Activated naive CD8-positive, alpha-beta T cell treated with anti-CD3 and anti-CD28 coated beads, Interleukin-2, amount 10 ng/mL, durations not matched to agents 7 days and 5 days (primary cell): Measurements from ENCODE around the gene UQCRC2. TPM values are rescaled to one million over a fixed set of nuclear protein-coding genes. Genes with fewer than 3 reads are reported as not detected.
A peak's percentile ranks its signal among the peaks of the same experiment; 100 is the strongest.
"Not testable (repeated sequence)": the region's sequence is repeated elsewhere in the genome, so short reads cannot be mapped to it uniquely, and the experiment has no call there.

Source experiments
- ATAC-seq: fragments of 150-1000 bp; cut with Tn5 transposase; one replicate; pipeline ENCODE4 v1.10.0; 2021; ENCODE audit warnings: low read depth, moderate library complexity
- POLR2A ChIA-PET: fragments of 350-600 bp; sonication (Branson Sonifier 250); formaldehyde crosslinking; loops from one replicate; lab custom pipeline; 2021; ENCODE audit warnings: antibody characterized with exemption; lab: Charles Lee
- DNase-seq: peaks from one replicate; pipeline ENCODE4 v3.0.0; 2021
- H3K27ac Mint-ChIP-seq: one replicate; pipeline ENCODE4 v1.8.0; 2022; ENCODE audit warnings: mild to moderate bottlenecking, mixed read lengths
- H3K27me3 Mint-ChIP-seq: one replicate; pipeline ENCODE4 v1.8.0; 2022; ENCODE audit warnings: mild to moderate bottlenecking, moderate library complexity, mixed read lengths
- H3K36me3 Mint-ChIP-seq: one replicate; pipeline ENCODE4 v1.8.0; 2021; ENCODE audit warnings: mild to moderate bottlenecking, mixed read lengths
- H3K4me1 Mint-ChIP-seq: one replicate; pipeline ENCODE4 v1.8.0; 2021; ENCODE audit warnings: mixed read lengths
- H3K4me3 Mint-ChIP-seq: one replicate; pipeline ENCODE4 v1.8.0; 2022; ENCODE audit warnings: mild to moderate bottlenecking, moderate library complexity, mixed read lengths
- H3K9me3 Mint-ChIP-seq: one replicate; pipeline ENCODE4 v1.8.0; 2021; ENCODE audit warnings: mixed read lengths
- total RNA-seq, 2 experiments: library from RNA; stranded (reverse); gene quantifications; one replicate each; pipeline ENCODE4 v1.2.3, GENCODE V29; 2021

The UQCRC2 gene
- total RNA-seq, 2 experiments from 2014 or later, result 216 to 221 TPM

DNA sequence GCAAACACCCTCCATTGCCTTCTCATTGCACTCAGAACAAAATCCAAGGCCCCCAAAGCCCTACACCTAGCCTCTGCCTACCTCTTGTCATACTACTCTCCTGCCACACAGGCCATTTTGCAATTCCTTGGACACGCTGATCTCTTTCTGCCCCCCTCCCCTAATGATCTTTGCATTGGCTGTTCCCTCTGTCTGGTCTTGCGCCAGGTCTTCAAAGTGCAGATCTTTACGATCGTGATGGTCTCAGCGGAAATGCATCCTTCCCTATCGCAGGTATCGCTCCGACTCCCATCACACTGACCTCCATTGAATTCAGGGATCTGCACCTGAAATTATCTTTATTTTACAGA lies 54.0 kb downstream of the UQCRC2 start:
- Mint-ChIP-seq H3K27ac (peak overlapping the region; percentile 88), H3K4me1 (peaks cover 21% of the 10 kb centered on the region), H3K36me3 (peaks cover 2% of the 10 kb centered on the region), H3K4me3 (peak overlapping the region; percentile 85), H3K9me3 (no peaks in the 10 kb centered on the region), H3K27me3 (no peaks in the 10 kb centered on the region)
- no peak for DNase-seq
- no peak for ATAC-seq
- POLR2A ChIA-PET, result interaction anchor here (0.7 to 1.6 kb wide), 6 partner anchors 9 to 185 kb away, joined by 3 to 7 read pairs (median 5); partner anchors contain the start of gene UQCRC2

DNA sequence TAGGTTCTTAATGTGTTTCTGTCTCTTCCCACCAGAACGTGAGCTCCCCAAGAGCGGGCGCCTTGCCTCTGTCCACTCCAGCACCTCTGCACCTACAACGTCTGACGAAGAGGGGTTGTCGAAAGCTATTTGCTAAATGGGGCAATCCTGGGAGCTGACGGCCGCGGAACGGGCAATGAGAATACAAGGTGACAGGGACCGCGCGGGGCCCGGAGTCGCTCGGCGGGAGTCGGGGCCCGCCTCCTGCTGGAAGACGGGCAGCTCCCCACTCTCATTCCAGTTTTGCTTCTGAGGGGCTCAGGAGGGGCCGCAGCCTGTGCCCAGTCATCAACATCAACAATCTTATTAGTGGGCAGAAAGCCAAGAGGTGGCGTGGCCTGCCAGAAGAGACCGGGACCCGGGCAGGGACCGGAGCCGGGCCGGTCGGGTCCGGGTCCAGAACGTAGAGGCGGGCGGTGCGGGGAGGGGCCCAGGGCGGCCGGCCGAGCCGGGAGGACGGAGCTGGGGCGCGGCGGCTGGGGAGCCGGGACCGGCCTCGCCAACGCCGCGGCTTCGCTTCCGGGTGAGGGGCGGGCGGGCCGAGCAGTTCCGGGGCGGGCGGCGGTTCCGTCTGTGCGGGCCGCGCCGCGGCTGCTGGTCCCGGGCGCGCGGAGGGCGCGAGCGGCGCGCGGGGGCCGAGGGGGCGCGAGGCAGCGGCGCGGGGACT lies 54.5 kb downstream of the UQCRC2 start, which contains the start of gene MOSMO:
Gene MOSMO (plus strand): TSS at position 603 of the 706 bp plus-strand sequence. CDS start 191 bp downstream, outside the sequence.
- DNase-seq (peak; percentile 80), ATAC-seq (peak; percentile 92)
- Mint-ChIP-seq H3K27me3 (no peaks in the 10 kb centered on the region), H3K4me3 (peak within 1 kb of the TSS; percentile 88), H3K4me1 (peaks cover 21% of the 10 kb centered on the region), H3K27ac (peak within 1 kb of the TSS; percentile 88), H3K36me3 (peaks cover 2% of the 10 kb centered on the region), H3K9me3 (no peaks in the 10 kb centered on the region)
- POLR2A ChIA-PET, result interaction anchor here (0.7 to 1.6 kb wide), 6 partner anchors 9 to 184 kb away, joined by 3 to 7 read pairs (median 5); partner anchors contain the start of gene UQCRC2

DNA sequence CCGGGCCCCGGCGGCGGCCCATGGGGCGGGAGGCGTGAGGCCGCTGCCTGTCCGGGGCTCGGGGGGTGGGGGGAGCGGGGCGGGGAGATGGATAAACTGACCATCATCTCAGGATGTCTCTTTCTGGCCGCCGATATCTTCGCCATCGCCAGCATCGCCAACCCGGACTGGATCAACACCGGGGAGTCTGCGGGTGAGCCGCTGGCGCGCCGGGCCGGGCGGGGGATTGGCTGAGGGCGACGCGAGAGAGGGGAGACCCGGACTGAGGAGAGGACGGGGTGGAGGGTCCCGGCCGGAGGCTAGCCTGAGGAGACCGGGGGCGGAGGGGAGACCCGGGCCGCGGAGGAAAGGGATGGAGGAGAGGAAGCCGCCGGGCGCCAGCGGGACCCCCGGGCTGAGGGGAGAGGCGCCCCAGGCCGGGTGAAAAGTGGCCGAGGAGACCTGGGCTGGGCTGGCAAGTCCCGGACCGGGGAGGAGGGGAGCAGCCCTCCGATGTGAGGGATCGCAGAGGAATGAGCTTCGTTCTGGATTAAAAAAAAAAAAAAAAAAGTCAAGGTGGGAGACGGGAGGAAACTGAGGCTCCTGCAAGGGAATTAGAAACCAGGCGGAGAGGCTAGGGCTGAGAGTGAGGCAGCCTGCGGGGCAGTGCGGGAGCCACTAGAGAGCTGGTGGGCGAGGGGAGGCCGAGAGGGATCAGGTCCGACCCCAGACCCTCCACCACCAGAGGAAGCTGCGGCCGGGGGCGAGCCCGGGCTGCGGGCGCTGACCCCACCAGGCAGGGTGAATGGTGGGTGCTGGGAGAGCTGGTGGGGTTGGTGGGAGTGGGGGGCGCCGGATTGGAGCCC lies 55.3 kb downstream of the UQCRC2 start:
- H3K4me3 Mint-ChIP-seq, result peak overlapping the region; percentile 88
- no peaks in the 10 kb centered on the region for H3K27me3 Mint-ChIP-seq
- POLR2A ChIA-PET, result interaction anchor here (0.7 to 1.6 kb wide), 5 partner anchors 10 to 182 kb away, joined by 3 to 7 read pairs (median 5); no protein-coding TSS in a partner anchor
- peak; percentile 37 for ATAC-seq
- peak overlapping the region; percentile 73 for H3K27ac Mint-ChIP-seq
- H3K9me3 Mint-ChIP-seq, result no peaks in the 10 kb centered on the region
- peaks cover 21% of the 10 kb centered on the region for H3K4me1 Mint-ChIP-seq
- peaks cover 2% of the 10 kb centered on the region for H3K36me3 Mint-ChIP-seq
- DNase-seq, result peak; percentile 59

DNA sequence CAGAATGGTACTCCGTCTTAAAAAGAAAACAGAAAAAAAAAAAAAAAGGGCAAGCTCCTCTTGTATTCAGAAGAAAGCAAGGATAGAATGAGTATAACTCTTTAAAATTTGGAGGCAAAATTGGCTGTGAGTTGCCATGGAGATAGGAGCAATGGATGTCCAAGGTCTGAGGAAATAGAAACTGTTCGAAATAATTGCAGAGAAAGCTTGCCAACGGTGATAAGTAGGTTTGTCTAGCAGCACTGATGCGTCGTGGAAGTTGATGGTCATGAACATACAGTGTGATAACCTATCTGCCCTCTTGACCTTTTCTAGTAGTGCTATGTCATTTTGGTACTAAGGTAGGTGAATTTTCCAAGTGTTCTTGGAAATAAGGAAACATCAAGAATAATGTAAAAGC lies 57.7 kb downstream of the UQCRC2 start:
- DNase-seq (no peak), ATAC-seq (no peak)
- POLR2A ChIA-PET, result interaction anchor here (0.6 to 0.7 kb wide), 2 partner anchors 20 to 154 kb away, joined by 3 to 4 read pairs; no protein-coding TSS in a partner anchor
- peaks cover 28% of the 10 kb centered on the region for H3K4me1 Mint-ChIP-seq
- H3K9me3 Mint-ChIP-seq, result no peaks in the 10 kb centered on the region
- H3K36me3 Mint-ChIP-seq, result peaks cover 2% of the 10 kb centered on the region
- no peaks in the 10 kb centered on the region for H3K27me3 Mint-ChIP-seq
- H3K27ac Mint-ChIP-seq, result no peak overlapping the region
- no peak overlapping the region for H3K4me3 Mint-ChIP-seq

DNA sequence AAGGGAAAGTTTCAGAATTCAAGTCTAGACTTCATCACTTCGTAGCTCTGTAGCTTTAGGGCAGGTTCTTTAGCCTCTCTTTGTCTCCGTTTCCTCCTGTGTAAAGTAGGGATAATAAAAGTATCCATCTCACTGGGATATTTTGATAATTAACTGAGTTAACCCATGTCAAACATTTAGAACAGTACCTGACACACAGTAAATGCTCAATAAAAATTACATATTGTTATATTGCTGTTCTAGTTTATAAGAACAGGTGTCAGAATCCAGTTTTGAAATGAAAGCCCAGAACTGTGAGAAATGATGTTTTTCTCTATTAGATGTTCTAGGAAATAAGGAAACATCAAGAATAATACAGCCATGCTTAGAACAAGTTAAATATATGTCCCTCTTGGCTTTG lies 59.1 kb downstream of the UQCRC2 start:
- Mint-ChIP-seq H3K9me3 (no peaks in the 10 kb centered on the region), H3K36me3 (no peaks in the 10 kb centered on the region), H3K4me3 (no peak overlapping the region), H3K4me1 (peaks cover 24% of the 10 kb centered on the region), H3K27ac (no peak overlapping the region), H3K27me3 (no peaks in the 10 kb centered on the region)
- ATAC-seq (no peak), DNase-seq (no peak)
- POLR2A ChIA-PET, result no interaction called here

DNA sequence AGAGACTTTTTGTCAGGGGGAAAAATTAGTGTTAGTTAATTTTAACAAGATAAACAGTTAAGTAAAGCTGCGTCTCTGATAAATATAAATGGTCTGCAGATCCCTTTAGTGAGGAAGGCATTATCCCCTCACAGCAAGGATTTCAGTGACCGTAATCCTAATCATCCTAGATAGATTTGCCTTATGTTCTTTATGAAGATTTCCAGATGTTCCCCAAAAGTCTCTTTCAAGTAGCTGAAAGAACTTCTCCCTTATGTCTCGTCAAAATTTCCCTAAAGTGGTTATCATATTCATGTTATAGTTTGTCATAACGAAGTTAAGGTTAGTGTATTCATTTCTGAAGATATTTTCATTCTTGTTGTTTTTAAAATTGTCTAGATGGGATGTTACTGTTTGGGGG lies 60.3 kb downstream of the UQCRC2 start:
- ATAC-seq (no peak), DNase-seq (no peak)
- H3K36me3 Mint-ChIP-seq, result no peaks in the 10 kb centered on the region
- H3K27ac Mint-ChIP-seq, result no peak overlapping the region
- H3K4me3 Mint-ChIP-seq, result no peak overlapping the region
- no peaks in the 10 kb centered on the region for H3K27me3 Mint-ChIP-seq
- POLR2A ChIA-PET, result interaction anchor here (0.6 to 0.7 kb wide), 3 partner anchors 64 to 307 kb away, joined by 3 read pairs; no protein-coding TSS in a partner anchor
- H3K4me1 Mint-ChIP-seq, result peaks cover 22% of the 10 kb centered on the region
- no peaks in the 10 kb centered on the region for H3K9me3 Mint-ChIP-seq

DNA sequence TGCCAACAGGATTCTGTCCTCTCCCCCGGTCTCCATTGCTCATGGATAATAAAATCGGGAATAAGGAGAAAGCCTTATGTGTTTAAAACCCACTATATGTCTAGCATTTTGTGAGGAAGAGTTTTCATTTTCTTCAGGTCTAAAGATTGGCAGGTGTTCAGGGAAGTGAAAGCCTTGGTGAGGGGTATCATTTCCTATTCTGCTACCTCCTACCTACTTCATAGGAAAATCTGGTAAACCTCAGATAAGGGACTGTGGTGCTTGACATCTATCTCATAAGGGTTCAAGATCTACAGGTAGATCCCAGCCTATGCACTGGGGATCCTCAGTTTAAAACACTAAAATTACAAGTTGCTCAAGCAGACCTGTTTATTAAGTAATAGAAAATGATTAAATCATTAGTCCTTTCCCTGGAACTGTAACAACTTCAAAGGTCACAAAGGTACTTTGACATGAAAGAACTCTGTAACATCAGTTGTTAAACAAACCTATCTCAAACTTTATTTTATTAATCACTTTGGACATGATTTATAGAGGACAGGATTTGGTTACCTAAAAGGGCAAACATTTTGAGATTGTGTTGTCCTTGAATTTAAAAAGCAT lies 61.2 kb downstream of the UQCRC2 start:
- H3K27me3 Mint-ChIP-seq, result no peaks in the 10 kb centered on the region
- DNase-seq, result no peak
- no peak overlapping the region for H3K27ac Mint-ChIP-seq
- POLR2A ChIA-PET, result no interaction called here
- H3K4me1 Mint-ChIP-seq, result peaks cover 24% of the 10 kb centered on the region
- H3K36me3 Mint-ChIP-seq, result no peaks in the 10 kb centered on the region
- no peak overlapping the region for H3K4me3 Mint-ChIP-seq
- no peak for ATAC-seq
- no peaks in the 10 kb centered on the region for H3K9me3 Mint-ChIP-seq

DNA sequence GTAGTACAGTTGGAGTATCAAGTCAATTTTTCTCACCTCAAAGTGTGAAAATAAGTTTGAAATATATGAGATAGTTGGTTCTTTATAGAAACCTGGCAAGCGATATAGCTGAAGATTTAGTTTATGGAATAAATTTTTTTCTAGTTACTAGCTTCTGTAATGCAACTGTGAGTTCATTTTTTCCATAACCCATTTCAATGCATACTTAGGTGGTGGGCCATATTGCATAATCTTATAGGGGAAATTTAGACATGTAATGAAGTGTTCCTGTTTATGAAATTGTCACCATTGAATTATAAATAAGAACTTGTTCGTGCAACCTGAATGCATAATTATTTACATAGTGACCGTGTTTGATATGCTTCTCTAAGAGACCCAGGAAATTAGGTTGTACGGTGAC lies 63.8 kb downstream of the UQCRC2 start:
- Mint-ChIP-seq H3K9me3 (no peaks in the 10 kb centered on the region), H3K4me3 (no peak overlapping the region), H3K27ac (no peak overlapping the region), H3K36me3 (no peaks in the 10 kb centered on the region), H3K27me3 (no peaks in the 10 kb centered on the region), H3K4me1 (peaks cover 16% of the 10 kb centered on the region)
- no peak for ATAC-seq
- DNase-seq, result no peak
- POLR2A ChIA-PET, result no interaction called here

DNA sequence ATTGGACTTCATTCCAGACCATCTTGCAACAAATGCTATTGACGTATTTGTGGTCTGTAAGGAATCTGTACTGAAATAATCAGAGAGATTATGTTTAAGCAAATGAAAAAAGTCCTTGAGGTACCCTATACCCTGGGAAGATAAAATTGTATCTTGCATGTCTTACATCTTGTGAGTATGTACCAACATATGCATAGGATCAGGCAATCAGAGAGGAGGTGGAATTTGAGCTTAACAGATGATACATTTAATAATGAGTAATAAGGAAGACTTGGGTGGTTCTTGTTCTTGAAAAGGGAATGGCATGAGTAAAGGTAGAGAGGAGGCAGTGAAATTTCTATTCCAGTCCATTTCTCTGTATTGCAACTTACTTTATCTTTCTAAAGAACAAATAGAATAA lies 65.4 kb downstream of the UQCRC2 start:
- ATAC-seq, result no peak

DNA sequence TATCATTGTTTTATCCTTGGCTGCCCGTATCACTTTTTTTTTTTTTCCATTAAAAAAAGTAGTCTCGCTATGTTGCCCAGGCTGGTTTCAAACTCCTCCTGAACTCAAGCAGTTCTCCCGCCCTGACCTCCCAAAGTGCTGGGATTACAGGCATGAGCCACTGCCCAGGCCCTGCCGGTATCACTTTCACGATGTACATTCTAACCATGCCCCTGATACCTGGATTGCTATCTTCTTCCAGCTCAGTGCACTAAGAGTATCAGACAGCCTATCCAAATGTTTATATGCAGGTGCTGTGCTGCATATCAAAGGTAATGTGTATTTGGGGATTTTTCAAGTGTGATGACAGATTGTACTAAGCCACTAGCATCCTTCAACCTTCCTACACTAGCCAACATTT lies 69.0 kb downstream of the UQCRC2 start:
- POLR2A ChIA-PET, result no interaction called here
- H3K27ac Mint-ChIP-seq, result no peak overlapping the region
- no peaks in the 10 kb centered on the region for H3K9me3 Mint-ChIP-seq
- DNase-seq (no peak), ATAC-seq (no peak)
- no peaks in the 10 kb centered on the region for H3K27me3 Mint-ChIP-seq
- no peak overlapping the region for H3K4me3 Mint-ChIP-seq
- H3K36me3 Mint-ChIP-seq, result no peaks in the 10 kb centered on the region
- peaks cover 8% of the 10 kb centered on the region for H3K4me1 Mint-ChIP-seq

More for the DNA sequence above, 65.4 kb downstream of the UQCRC2 start:
- peaks cover 14% of the 10 kb centered on the region for H3K4me1 Mint-ChIP-seq
- no peaks in the 10 kb centered on the region for H3K36me3 Mint-ChIP-seq
- no peak overlapping the region for H3K4me3 Mint-ChIP-seq
- no peaks in the 10 kb centered on the region for H3K27me3 Mint-ChIP-seq
- H3K9me3 Mint-ChIP-seq, result no peaks in the 10 kb centered on the region
- H3K27ac Mint-ChIP-seq, result no peak overlapping the region
- DNase-seq, result no peak
- POLR2A ChIA-PET, result no interaction called here

DNA sequence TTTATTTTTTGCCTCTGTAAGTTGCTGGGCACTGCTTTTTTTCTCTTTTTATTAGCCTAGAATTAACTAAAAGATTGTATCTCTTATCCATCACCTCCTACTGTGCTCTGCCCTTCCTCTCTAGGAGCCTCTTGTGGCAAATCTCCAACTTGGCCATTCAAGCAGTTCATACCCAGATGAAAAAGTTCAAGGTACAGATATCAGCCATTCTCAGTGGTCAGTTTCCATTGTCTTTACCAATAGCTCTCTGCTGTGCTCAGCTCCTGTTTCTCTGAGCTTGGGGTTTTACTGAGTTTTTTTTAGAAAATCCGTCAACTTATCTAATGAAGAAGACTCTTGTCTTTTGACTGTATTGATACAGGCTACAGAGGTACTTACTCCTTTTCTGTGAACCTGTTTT lies 70.3 kb downstream of the UQCRC2 start:
- H3K4me1 Mint-ChIP-seq, result peaks cover 8% of the 10 kb centered on the region
- H3K4me3 Mint-ChIP-seq, result no peak overlapping the region
- POLR2A ChIA-PET, result no interaction called here
- H3K9me3 Mint-ChIP-seq, result no peaks in the 10 kb centered on the region
- no peak overlapping the region for H3K27ac Mint-ChIP-seq
- H3K27me3 Mint-ChIP-seq, result no peaks in the 10 kb centered on the region
- DNase-seq (no peak), ATAC-seq (no peak)
- H3K36me3 Mint-ChIP-seq, result peaks cover 1% of the 10 kb centered on the region

DNA sequence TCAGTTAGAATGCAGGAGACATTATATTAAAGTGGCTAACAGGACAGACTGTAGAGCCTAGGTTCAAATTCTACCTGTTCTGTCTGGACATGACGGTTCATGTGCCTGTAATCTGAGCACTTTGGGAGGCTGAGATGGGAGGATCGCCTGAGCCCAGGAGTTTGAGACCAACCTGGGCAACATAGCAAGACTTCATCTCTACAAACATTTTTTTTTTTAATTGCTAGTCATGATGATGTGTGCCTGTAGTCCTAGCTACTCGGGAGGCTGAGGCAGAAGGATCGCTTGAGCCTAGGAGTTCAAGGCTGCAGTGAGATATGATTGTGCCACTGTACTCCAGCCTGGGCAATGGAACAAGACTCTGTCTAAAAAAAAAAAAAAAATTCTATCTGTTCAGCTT lies 71.6 kb downstream of the UQCRC2 start:
- H3K27ac Mint-ChIP-seq, H3K36me3 Mint-ChIP-seq, H3K27me3 Mint-ChIP-seq, H3K9me3 Mint-ChIP-seq, POLR2A ChIA-PET, DNase-seq, ATAC-seq, H3K4me3 Mint-ChIP-seq, H3K4me1 Mint-ChIP-seq: not testable (repeated sequence)

DNA sequence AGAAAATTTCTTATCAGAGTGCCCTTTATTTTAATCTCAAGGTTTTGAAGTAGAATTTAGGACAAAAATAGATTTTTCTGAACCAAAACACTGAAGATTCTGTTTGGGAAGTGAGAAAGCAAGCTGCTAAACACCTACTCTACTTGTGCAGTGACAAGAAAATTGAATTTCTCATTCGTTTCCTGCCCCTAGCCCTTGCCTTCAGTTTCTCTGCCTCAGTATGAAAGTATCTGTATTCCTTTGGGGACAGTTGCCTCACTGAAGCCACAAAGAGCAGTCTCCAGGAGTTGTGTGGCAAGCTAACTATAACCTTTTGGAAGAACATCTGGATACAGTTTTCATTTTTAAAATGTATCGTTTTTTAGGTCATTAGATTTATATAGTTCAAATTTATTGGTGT lies 74.5 kb downstream of the UQCRC2 start:
- Mint-ChIP-seq H3K27me3 (no peaks in the 10 kb centered on the region), H3K4me3 (no peak overlapping the region), H3K27ac (no peak overlapping the region), H3K9me3 (peaks cover 5% of the 10 kb centered on the region), H3K36me3 (peaks cover 17% of the 10 kb centered on the region), H3K4me1 (peaks cover 9% of the 10 kb centered on the region)
- POLR2A ChIA-PET, result interaction anchor here (0.6 kb wide), 1 partner anchor 192 kb away, joined by 3 read pairs; no protein-coding TSS in a partner anchor
- DNase-seq, result no peak
- no peak for ATAC-seq
